Epithelial cell of proximal tubule (primary cell): ENCODE measurements around the gene PTPN23. TPM values are rescaled to one million over a fixed set of nuclear protein-coding genes. Genes with fewer than 3 reads are reported as not detected.
"Not testable (repeated sequence)": the region's sequence is repeated elsewhere in the genome, so short reads cannot be mapped to it uniquely, and the experiment has no call there.

ENCODE experiments used
- DNase-seq: peaks from one replicate; pipeline ENCODE4 v3.0.0-alpha.2; 2011; ENCODE audit warnings: low read depth
- H3K4me3 ChIP-seq: 2 replicates; pipeline ENCODE4 v1.5.1; 2011; ENCODE audit warnings: low read depth, mild to moderate bottlenecking, low read length
- CTCF ChIP-seq: conservative IDR thresholded peaks from 2 replicates; pipeline ENCODE4 v1.5.1; 2012; ENCODE audit warnings: low read depth, mild to moderate bottlenecking, low read length
- total RNA-seq: library from RNA; depleted of rRNA; stranded (reverse); fragments of >200 nt; gene quantifications from 2 replicates; pipeline ENCODE4 v1.2.3, GENCODE V29; 2015

PTPN23 gene
- total RNA-seq, 1 donor from 2014 or later: 15.0 TPM

- H3K4me3 ChIP-seq: no peak overlapping the region
- no peak for DNase-seq
- TF ChIP-seq CTCF: no peak
These were observed 61.2 kb downstream of the PTPN23 start for GRCh38 chr3:47441796-47442551.

- TF ChIP-seq CTCF: no peak
- DNase-seq: no peak
- H3K4me3 ChIP-seq: no peak overlapping the region
These were observed 62.8 kb downstream of the PTPN23 start for GRCh38 chr3:47443611-47443995.

- H3K4me3 ChIP-seq: no peak overlapping the region
- no peak for TF ChIP-seq CTCF
- no peak for DNase-seq
These were observed 63.3 kb downstream of the PTPN23 start for GRCh38 chr3:47444103-47444502.

GRCh38 chr3:47452453-47453215, 71.8 kb downstream of the PTPN23 start:
- DNase-seq: no peak
- TF ChIP-seq CTCF: no peak

GRCh38 chr3:47455806-47456452, 75.1 kb downstream of the PTPN23 start:
- no peak for TF ChIP-seq CTCF
- no peak for DNase-seq
- H3K4me3 ChIP-seq: no peak overlapping the region

More at GRCh38 chr3:47452453-47453215, 71.8 kb downstream of the PTPN23 start:
- H3K4me3 ChIP-seq: no peak overlapping the region

GRCh38 chr3:47456984-47457383, 76.2 kb downstream of the PTPN23 start:
- DNase-seq: no peak
- H3K4me3 ChIP-seq: no peak overlapping the region
- TF ChIP-seq CTCF: no peak

- DNase-seq, H3K4me3 ChIP-seq: not testable (repeated sequence)
These were observed 78.8 kb downstream of the PTPN23 start for GRCh38 chr3:47459534-47460085.
